Measurements from ENCODE around the gene CTSS.
"Not testable (repeated sequence)": the region's sequence is repeated elsewhere in the genome, so short reads cannot be mapped to it uniquely, and the experiment has no call there.

- TF ChIP-seq, protein P1, sequence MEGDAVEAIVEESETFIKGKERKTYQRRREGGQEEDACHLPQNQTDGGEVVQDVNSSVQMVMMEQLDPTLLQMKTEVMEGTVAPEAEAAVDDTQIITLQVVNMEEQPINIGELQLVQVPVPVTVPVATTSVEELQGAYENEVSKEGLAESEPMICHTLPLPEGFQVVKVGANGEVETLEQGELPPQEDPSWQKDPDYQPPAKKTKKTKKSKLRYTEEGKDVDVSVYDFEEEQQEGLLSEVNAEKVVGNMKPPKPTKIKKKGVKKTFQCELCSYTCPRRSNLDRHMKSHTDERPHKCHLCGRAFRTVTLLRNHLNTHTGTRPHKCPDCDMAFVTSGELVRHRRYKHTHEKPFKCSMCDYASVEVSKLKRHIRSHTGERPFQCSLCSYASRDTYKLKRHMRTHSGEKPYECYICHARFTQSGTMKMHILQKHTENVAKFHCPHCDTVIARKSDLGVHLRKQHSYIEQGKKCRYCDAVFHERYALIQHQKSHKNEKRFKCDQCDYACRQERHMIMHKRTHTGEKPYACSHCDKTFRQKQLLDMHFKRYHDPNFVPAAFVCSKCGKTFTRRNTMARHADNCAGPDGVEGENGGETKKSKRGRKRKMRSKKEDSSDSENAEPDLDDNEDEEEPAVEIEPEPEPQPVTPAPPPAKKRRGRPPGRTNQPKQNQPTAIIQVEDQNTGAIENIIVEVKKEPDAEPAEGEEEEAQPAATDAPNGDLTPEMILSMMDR (IDR thresholded peaks at IDR 0.05), result not testable (repeated sequence)
- TF ChIP-seq POLR2A (IDR thresholded peaks at IDR 0.05), result not testable (repeated sequence)
Measured at GRCh38 chr1:150793778-150794177, 28.2 kb upstream of the CTSS start.
